ENCODE data around the gene CDC42. TPM values are rescaled to one million over a fixed set of nuclear protein-coding genes. Genes with fewer than 3 reads are reported as not detected.

CDC42 gene
- total RNA-seq, 1 experiment from 2014 or later = 133 TPM

GRCh38 chr1:22041505-22041904 is 11.0 kb upstream of the CDC42 start:
- DNase-seq (ENCODE audit: unreplicated experiment) = no peak
- ChIA-PET CTCF (no interaction called here), POLR2A (interaction anchor here (0.5 to 1.2 kb wide), 5 partner anchors 8 to 719 kb away, joined by 3 to 4 read pairs (median 3); no protein-coding TSS in a partner anchor)
- no peaks in the 10 kb centered on the region for H3K36me3 Mint-ChIP-seq (ENCODE audit: insufficient read depth, unreplicated experiment)
- H3K4me3 Mint-ChIP-seq (ENCODE audit: unreplicated experiment) = no peak overlapping the region
- no peak for TF ChIP-seq CTCF (IDR thresholded peaks at IDR 0.05; ENCODE audit: unreplicated experiment)
- intact Hi-C loops (cut with micrococcal nuclease) = no loop called here
- no peak overlapping the region for H3K27ac Mint-ChIP-seq (ENCODE audit: low read depth, unreplicated experiment)
- peaks cover 6% of the 10 kb centered on the region for H3K9me3 Mint-ChIP-seq (ENCODE audit: unreplicated experiment)
- no TSS peak for BruUV-seq (replicated peaks)
- peaks cover 29% of the 10 kb centered on the region for H3K4me1 Mint-ChIP-seq (ENCODE audit: insufficient read depth, unreplicated experiment)
- H3K27me3 Mint-ChIP-seq (ENCODE audit: insufficient read depth, unreplicated experiment) = no peaks in the 10 kb centered on the region

- intact Hi-C loops (cut with micrococcal nuclease) = no loop called here
- ChIA-PET CTCF (interaction anchor here (0.7 kb wide), 1 partner anchor 446 kb away, joined by 3 read pairs; no protein-coding TSS in a partner anchor), POLR2A (interaction anchor here (1.2 to 2.8 kb wide), 2 partner anchors 10 to 18 kb away, joined by 7 to 16 read pairs; partner anchors contain the start of gene CDC42)
- DNase-seq (ENCODE audit: unreplicated experiment) = no peak
- Mint-ChIP-seq H3K36me3 (ENCODE audit: insufficient read depth, unreplicated experiment) (no peaks in the 10 kb centered on the region), H3K4me1 (ENCODE audit: insufficient read depth, unreplicated experiment) (peaks cover 29% of the 10 kb centered on the region), H3K27ac (ENCODE audit: low read depth, unreplicated experiment) (no peak overlapping the region), H3K27me3 (ENCODE audit: insufficient read depth, unreplicated experiment) (no peaks in the 10 kb centered on the region), H3K4me3 (ENCODE audit: unreplicated experiment) (no peak overlapping the region), H3K9me3 (ENCODE audit: unreplicated experiment) (peaks cover 6% of the 10 kb centered on the region)
- BruUV-seq (replicated peaks) = no TSS peak
- TF ChIP-seq CTCF (IDR thresholded peaks at IDR 0.05; ENCODE audit: unreplicated experiment) = no peak
Observed at GRCh38 chr1:22043198-22043769, 9.2 kb upstream of the CDC42 start.

DNA sequence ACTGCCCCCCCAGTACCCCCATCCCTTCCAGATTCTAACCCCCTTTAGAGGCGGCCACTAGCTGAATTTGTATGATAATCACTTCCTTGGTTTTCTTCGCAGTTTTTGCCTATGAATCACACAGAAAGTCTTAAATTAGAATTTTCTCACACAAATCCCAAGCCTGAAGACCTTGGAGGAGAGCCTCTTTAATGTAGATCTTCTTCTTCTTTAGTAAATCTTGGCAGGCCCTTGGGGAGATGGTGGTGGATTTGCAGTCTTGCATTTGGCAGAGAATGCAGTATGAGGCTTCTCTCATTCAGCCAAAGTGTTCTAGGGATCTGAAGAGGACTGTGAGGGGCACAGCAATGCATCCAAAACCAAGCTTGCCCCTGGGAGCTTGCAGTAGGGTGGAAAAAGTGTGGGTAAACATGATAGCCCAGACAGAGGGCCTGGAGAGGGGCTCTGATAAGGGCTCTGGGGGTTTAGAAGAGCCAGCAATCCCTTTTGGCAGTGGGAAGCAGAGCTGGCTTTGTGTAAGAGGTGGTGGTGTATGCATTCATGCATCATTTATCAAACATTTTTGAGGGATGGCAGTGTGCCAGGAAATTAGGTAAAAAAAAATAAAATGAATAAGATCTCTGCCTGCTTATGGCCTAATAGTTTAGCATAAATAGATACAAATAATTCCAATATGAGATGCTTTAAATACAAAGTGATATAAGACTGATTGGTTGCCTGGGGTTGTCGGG is 7.7 kb upstream of the CDC42 start:
- intact Hi-C loops (cut with micrococcal nuclease) = no loop called here
- Mint-ChIP-seq H3K27ac (ENCODE audit: low read depth, unreplicated experiment) (no peak overlapping the region), H3K36me3 (ENCODE audit: insufficient read depth, unreplicated experiment) (no peaks in the 10 kb centered on the region), H3K4me3 (ENCODE audit: unreplicated experiment) (no peak overlapping the region), H3K9me3 (ENCODE audit: unreplicated experiment) (peaks cover 6% of the 10 kb centered on the region), H3K4me1 (ENCODE audit: insufficient read depth, unreplicated experiment) (peaks cover 32% of the 10 kb centered on the region), H3K27me3 (ENCODE audit: insufficient read depth, unreplicated experiment) (no peaks in the 10 kb centered on the region)
- ChIA-PET CTCF (no interaction called here), POLR2A (interaction anchor here (0.9 to 2.8 kb wide), 3 partner anchors 8 to 24 kb away, joined by 3 to 16 read pairs (median 7); partner anchors contain the start of gene CDC42)
- no TSS peak for BruUV-seq (replicated peaks)
- no peak for TF ChIP-seq CTCF (IDR thresholded peaks at IDR 0.05; ENCODE audit: unreplicated experiment)
- peak; percentile 73 for DNase-seq (ENCODE audit: unreplicated experiment)

DNA sequence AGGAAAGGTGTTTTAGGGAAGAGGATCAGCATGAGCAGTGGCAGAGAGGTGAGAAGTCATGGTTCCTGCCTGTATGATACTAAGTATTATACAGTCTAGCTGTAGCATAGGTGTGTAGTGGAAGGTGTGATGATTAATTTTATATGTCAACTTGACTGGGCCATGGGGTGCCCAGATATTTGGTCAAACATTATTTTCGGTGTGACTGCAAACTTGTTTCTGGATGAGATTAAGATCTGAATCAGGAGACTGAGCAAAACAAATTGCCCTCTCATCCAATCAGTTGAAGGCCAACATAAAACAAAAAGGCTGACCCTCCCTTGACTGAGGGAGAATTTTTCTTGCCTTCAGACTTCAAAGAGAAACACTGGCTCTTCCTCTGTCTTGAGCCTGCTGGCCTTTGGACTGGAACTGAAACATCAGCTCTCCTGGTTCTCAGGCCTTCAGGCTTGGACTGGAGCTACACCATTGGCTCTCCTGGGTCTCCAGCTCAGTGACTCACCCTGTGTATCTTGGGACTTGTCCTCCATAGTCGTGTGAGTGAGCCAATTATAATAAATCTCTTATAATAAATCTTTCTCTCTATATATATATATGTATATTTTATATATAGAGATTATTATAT is 6.8 kb upstream of the CDC42 start:
- Mint-ChIP-seq H3K4me3 (ENCODE audit: unreplicated experiment) (no peak overlapping the region), H3K27ac (ENCODE audit: low read depth, unreplicated experiment) (no peak overlapping the region), H3K9me3 (ENCODE audit: unreplicated experiment) (peaks cover 6% of the 10 kb centered on the region), H3K36me3 (ENCODE audit: insufficient read depth, unreplicated experiment) (no peaks in the 10 kb centered on the region), H3K27me3 (ENCODE audit: insufficient read depth, unreplicated experiment) (no peaks in the 10 kb centered on the region), H3K4me1 (ENCODE audit: insufficient read depth, unreplicated experiment) (peaks cover 28% of the 10 kb centered on the region)
- DNase-seq (ENCODE audit: unreplicated experiment) = no peak
- no TSS peak for BruUV-seq (replicated peaks)
- ChIA-PET POLR2A (interaction anchor here (0.5 to 2.8 kb wide), 3 partner anchors 21 to 56 kb away, joined by 3 to 16 read pairs (median 5); no protein-coding TSS in a partner anchor), CTCF (no interaction called here)
- no peak for TF ChIP-seq CTCF (IDR thresholded peaks at IDR 0.05; ENCODE audit: unreplicated experiment)
- intact Hi-C loops (cut with micrococcal nuclease) = no loop called here
